GM12872 (cell line): Measurements from ENCODE around the gene ANXA8.
"Not testable (repeated sequence)": the region's sequence is repeated elsewhere in the genome, so short reads cannot be mapped to it uniquely, and the experiment has no call there.

ENCODE experiments used
- TF ChIP-seq, protein P1 (sequence below): IDR thresholded peaks from 3 replicates; pipeline ENCODE4 v1.5.1; 2011; ENCODE audit warnings: low read depth, mild to moderate bottlenecking, low read length, moderate library complexity; ENCODE audit not compliant: insufficient read depth

Gene ANXA8

DNA sequence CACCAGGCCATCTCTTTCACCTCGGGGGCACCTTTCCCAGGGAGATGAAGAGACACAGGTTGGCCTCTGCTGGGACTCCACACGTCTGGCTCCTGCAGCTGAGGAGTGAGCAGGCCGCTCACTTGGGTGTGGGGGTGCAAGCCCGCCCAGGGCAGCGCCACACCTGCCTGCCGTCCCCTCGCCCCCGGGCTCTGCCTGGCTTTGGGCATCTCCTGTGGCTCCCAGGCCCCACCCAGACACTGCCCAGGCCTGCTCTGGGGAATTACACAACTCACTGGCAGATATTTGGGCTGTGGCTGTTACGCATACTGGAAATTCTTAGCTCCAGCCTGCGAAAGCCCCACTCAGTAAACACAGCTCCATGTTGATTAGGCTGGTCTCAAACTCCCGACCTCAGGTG lies at the start of gene ANXA8:
ANXA8 (minus strand) TSS at position 193 of the 400 bp plus-strand sequence; CDS start at position 11, 182 bp downstream.
- TF ChIP-seq, protein P1, sequence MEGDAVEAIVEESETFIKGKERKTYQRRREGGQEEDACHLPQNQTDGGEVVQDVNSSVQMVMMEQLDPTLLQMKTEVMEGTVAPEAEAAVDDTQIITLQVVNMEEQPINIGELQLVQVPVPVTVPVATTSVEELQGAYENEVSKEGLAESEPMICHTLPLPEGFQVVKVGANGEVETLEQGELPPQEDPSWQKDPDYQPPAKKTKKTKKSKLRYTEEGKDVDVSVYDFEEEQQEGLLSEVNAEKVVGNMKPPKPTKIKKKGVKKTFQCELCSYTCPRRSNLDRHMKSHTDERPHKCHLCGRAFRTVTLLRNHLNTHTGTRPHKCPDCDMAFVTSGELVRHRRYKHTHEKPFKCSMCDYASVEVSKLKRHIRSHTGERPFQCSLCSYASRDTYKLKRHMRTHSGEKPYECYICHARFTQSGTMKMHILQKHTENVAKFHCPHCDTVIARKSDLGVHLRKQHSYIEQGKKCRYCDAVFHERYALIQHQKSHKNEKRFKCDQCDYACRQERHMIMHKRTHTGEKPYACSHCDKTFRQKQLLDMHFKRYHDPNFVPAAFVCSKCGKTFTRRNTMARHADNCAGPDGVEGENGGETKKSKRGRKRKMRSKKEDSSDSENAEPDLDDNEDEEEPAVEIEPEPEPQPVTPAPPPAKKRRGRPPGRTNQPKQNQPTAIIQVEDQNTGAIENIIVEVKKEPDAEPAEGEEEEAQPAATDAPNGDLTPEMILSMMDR, result not testable (repeated sequence)

- TF ChIP-seq, protein P1, result not testable (repeated sequence)
These were observed 39.6 kb upstream of the ANXA8 start, which contains the start of gene AGAP9 for GRCh38 chr10:47523475-47523874. Gene AGAP9, minus strand, starts transcription at chr10:47523638. Its CDS starts 112 bp downstream, at chr10:47523526.

- TF ChIP-seq, protein P1, result not testable (repeated sequence)
These were observed 7.7 kb upstream of the ANXA8 start, which contains the start of gene FAM25G for GRCh38 chr10:47491600-47491999. Gene FAM25G, minus strand, starts transcription at chr10:47491700. Its CDS starts 26 bp downstream, at chr10:47491674.

GRCh38 chr10:47458466-47459154 lies 25.3 kb downstream of the ANXA8 start:
- TF ChIP-seq, protein P1, result no peak

DNA sequence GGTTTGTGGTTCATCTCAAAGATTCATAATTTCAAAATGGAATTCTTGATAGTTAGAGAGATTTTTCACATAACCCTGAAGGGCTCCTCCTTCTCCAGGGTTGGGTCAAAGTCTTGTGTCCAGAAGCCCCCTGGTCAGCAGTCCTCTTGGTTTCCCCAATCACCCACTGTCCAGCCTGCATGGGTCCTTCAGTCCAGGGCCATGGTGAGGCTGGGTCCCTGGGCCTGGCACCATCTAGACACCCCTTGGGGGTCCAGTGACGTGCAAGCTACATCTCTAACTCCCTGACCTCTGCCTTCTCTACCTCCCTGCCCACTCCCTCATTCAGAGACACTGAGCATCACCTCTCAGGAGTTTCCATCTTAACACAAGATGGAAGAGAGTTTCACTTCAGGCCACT lies 26.1 kb downstream of the ANXA8 start:
- TF ChIP-seq, protein P1, result no peak

DNA sequence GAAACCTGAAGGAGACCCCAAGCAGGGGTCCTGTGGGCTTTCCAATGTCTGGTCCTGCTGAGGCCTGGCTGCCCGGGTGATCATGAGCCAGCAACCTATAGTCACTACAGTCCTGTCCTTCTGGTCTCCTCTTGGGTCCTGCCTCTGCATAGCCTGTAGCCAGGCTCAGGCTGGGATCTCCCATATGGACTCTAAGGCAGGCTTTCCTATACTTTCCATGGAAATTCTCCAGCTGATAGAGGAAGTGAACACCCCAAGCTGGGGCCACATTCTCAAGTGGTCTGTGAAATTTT lies 26.4 kb downstream of the ANXA8 start:
- TF ChIP-seq, protein P1, result no peak

GRCh38 chr10:47456794-47457527 lies 27.0 kb downstream of the ANXA8 start:
- TF ChIP-seq, protein P1, result no peak
